Suprapubic skin (tissue), 4 donors: Measurements from ENCODE around the gene RALGDS. TPM values are rescaled to one million over a fixed set of nuclear protein-coding genes. Genes with fewer than 3 reads are reported as not detected.

Source experiments
- DNase-seq, 2 donors: peaks; one replicate each; pipeline ENCODE4 v3.0.0-alpha.2; 2019; ENCODE audit warnings: low spot score in 2 of 2
- H3K27ac ChIP-seq: fragments of 200-600 bp; sonication (generic); one replicate; pipeline ENCODE4 v1.5.1; 2019
- H3K27me3 ChIP-seq: fragments of 200-600 bp; sonication (generic); one replicate; pipeline ENCODE4 v1.5.1; 2019
- H3K36me3 ChIP-seq: fragments of 200-600 bp; sonication (generic); one replicate; pipeline ENCODE4 v1.5.1; 2019
- H3K4me1 ChIP-seq: fragments of 200-600 bp; sonication (generic); one replicate; pipeline ENCODE4 v1.5.1; 2019
- H3K4me3 ChIP-seq: fragments of 200-600 bp; sonication (generic); one replicate; pipeline ENCODE4 v1.5.1; 2019; ENCODE audit warnings: mild to moderate bottlenecking
- H3K9me3 ChIP-seq: fragments of 200-600 bp; sonication (generic); one replicate; pipeline ENCODE4 v1.5.1; 2019
- CTCF ChIP-seq, 2 donors: fragments of 200-600 bp in 1 of 2; fragments of 450-650 bp in 1 of 2; sonication (generic) in 1 of 2; IDR thresholded peaks; one replicate each; pipeline ENCODE4 v1.5.1; 2016 to 2019; ENCODE audit warnings: antibody characterized with exemption in 2 of 2, mild to moderate bottlenecking in 1 of 2, moderate library complexity in 1 of 2
- EP300 ChIP-seq: sonication (generic); formaldehyde crosslinking; IDR thresholded peaks from one replicate; pipeline ENCODE4 v1.6.1; 2017; ENCODE audit warnings: antibody characterized with exemption
- POLR2A ChIP-seq, 2 donors: fragments of 450-650 bp; IDR thresholded peaks; one replicate each; pipeline ENCODE4 v1.6.1; 2017; ENCODE audit warnings: antibody characterized with exemption in 2 of 2, mild to moderate bottlenecking in 2 of 2, moderate library complexity in 2 of 2
- POLR2AphosphoS5 ChIP-seq, 3 donors: sonication (generic); formaldehyde crosslinking; IDR thresholded peaks; one replicate each; pipeline ENCODE4 v1.6.1; 2017; ENCODE audit warnings: antibody characterized with exemption in 3 of 3
- WGBS: methylation state at CpG from one replicate; pipeline ENCODE4 v1.1.5; 2018; 5-methylcytosine and 5-hydroxymethylcytosine counted together
- total RNA-seq, 4 donors: library from RNA; depleted of rRNA; stranded (reverse); fragments of >200 nt; gene quantifications; one replicate each; pipeline ENCODE4 v1.1.0, GENCODE V29; 2016

RALGDS gene
- total RNA-seq, 4 donors from 2014 or later = 173 to 244 (median 212) TPM

GRCh38 chr9:133107961-133108793, 12.9 kb downstream of the RALGDS start:
- no peaks in the 10 kb centered on the region for H3K27me3 ChIP-seq
- no peak overlapping the region for H3K27ac ChIP-seq
- peaks cover 89% of the 10 kb centered on the region for H3K36me3 ChIP-seq
- DNase-seq = peak in 1 of 2 donors; percentile 66
- no peak for TF ChIP-seq POLR2A (IDR thresholded peaks at IDR 0.05)
- no peak for TF ChIP-seq EP300
- TF ChIP-seq CTCF (IDR thresholded peaks at IDR 0.05) = no peak
- no peak for TF ChIP-seq POLR2AphosphoS5 (IDR thresholded peaks at IDR 0.05)
- no peak overlapping the region for H3K4me3 ChIP-seq
- WGBS = 94% methylated on average over 8 of the region's 18 CpGs
- no peaks in the 10 kb centered on the region for H3K9me3 ChIP-seq
- H3K4me1 ChIP-seq = peaks cover 24% of the 10 kb centered on the region

GRCh38 chr9:133107245-133107722, 13.8 kb downstream of the RALGDS start:
- TF ChIP-seq POLR2AphosphoS5 (IDR thresholded peaks at IDR 0.05) (no peak), CTCF (IDR thresholded peaks at IDR 0.05) (no peak), EP300 (no peak), POLR2A (IDR thresholded peaks at IDR 0.05) (no peak)
- 94% methylated on average over 11 of the region's 13 CpGs for WGBS
- no peaks in the 10 kb centered on the region for H3K9me3 ChIP-seq
- H3K4me1 ChIP-seq = peaks cover 15% of the 10 kb centered on the region
- H3K27me3 ChIP-seq = no peaks in the 10 kb centered on the region
- DNase-seq = peak in 1 of 2 donors; percentile 35
- H3K27ac ChIP-seq = no peak overlapping the region
- H3K4me3 ChIP-seq = no peak overlapping the region
- peaks cover 98% of the 10 kb centered on the region for H3K36me3 ChIP-seq

- whole genome bisulfite sequencing = 87% methylated on average over 16 of the region's 17 CpGs
- H3K4me3 ChIP-seq = no peak overlapping the region
- DNase-seq = peak in 1 of 2 donors; percentile 64
- H3K27me3 ChIP-seq = no peaks in the 10 kb centered on the region
- peaks cover 9% of the 10 kb centered on the region for H3K4me1 ChIP-seq
- no peak overlapping the region for H3K27ac ChIP-seq
- H3K36me3 ChIP-seq = peaks cover 100% of the 10 kb centered on the region
- no peak for TF ChIP-seq EP300
- no peak for TF ChIP-seq POLR2AphosphoS5 (IDR thresholded peaks at IDR 0.05)
- TF ChIP-seq POLR2A (IDR thresholded peaks at IDR 0.05) = no peak
- no peak for TF ChIP-seq CTCF (IDR thresholded peaks at IDR 0.05)
- H3K9me3 ChIP-seq = no peaks in the 10 kb centered on the region
Observed at GRCh38 chr9:133106511-133107244, 14.4 kb downstream of the RALGDS start.

GRCh38 chr9:133105461-133105770, 15.6 kb downstream of the RALGDS start:
- no peak for TF ChIP-seq CTCF (IDR thresholded peaks at IDR 0.05)
- TF ChIP-seq POLR2AphosphoS5 (IDR thresholded peaks at IDR 0.05) = no peak
- TF ChIP-seq EP300 = no peak
- TF ChIP-seq POLR2A (IDR thresholded peaks at IDR 0.05) = no peak
- peaks cover 9% of the 10 kb centered on the region for H3K4me1 ChIP-seq
- no peak overlapping the region for H3K27ac ChIP-seq
- no CpG with 5 or more reads among the region's 7 CpGs for WGBS
- no peaks in the 10 kb centered on the region for H3K27me3 ChIP-seq
- no peaks in the 10 kb centered on the region for H3K9me3 ChIP-seq
- no peak overlapping the region for H3K4me3 ChIP-seq
- DNase-seq = no peak
- H3K36me3 ChIP-seq = peaks cover 100% of the 10 kb centered on the region
